Measurements from ENCODE around the gene DHX15.

DNA sequence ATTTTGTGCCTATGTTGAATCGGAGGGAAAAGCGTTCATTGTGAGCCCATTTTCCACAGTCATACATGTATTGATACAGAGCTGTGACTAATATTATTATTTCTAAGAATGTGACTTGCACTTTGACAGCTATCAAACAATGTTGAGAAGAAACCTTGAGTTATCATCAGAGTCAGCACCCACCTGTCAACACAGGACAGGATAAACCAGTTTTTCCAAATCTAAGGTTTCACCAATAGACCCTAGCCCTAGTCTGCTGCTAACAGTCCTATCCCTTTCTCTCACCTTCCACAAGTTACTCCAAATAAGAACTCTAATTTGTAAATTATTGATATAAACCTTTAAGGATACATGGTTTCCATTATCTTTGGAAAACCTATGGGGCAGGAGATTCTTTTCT, 47.7 kb upstream of the DHX15 start:
- TF ChIP-seq FOXM1 (IDR thresholded peaks at IDR 0.05; ENCODE audit: borderline replicate concordance) (no peak), HDGF (IDR thresholded peaks at IDR 0.05; ENCODE audit: borderline replicate concordance) (no peak), LEF1 (IDR thresholded peaks at IDR 0.05; ENCODE audit: borderline replicate concordance) (no peak), BHLHE40 (IDR thresholded peaks at IDR 0.05; ENCODE audit: borderline replicate concordance) (no peak), L3MBTL2 (conservative IDR thresholded peaks at IDR 0.05) (no peak), SP1 (IDR thresholded peaks at IDR 0.05) (no peak), ELF4 (IDR thresholded peaks at IDR 0.05) (no peak), TARDBP (IDR thresholded peaks at IDR 0.05) (no peak), FOXK2 (IDR thresholded peaks at IDR 0.05) (no peak), CTBP1 (IDR thresholded peaks at IDR 0.05; ENCODE audit: borderline replicate concordance) (no peak), SUZ12 (IDR thresholded peaks at IDR 0.05) (no peak)
